IMR-90 (cell line): ENCODE results near the gene MYOCD. TPM values are rescaled to one million over a fixed set of nuclear protein-coding genes. Genes with fewer than 3 reads are reported as not detected.
A peak's percentile ranks its signal among the peaks of the same experiment; 100 is the strongest.

Source experiments
- ATAC-seq: fragments of 200-7000 bp; cut with Tn5 transposase; 2 replicates; pipeline ENCODE4 v1.9.1; 2020; ENCODE audit warnings: low read depth, mild to moderate bottlenecking, moderate library complexity
- BruUV-seq: library from RNA; stranded (reverse); fragments of 400-500 nt; replicated peaks from 2 replicates; lab custom pipeline; 2021; lab: Mats Ljungman, UMichigan
- CTCF ChIA-PET: fragments of 300-600 bp; formaldehyde crosslinking; extraction: SDS; loops from one replicate; lab custom pipeline; 2021; ENCODE audit warnings: antibody characterized with exemption; lab: Yijun Ruan, JAX
- POLR2A ChIA-PET: fragments of 300-600 bp; sonication (Branson Sonifier 250); formaldehyde crosslinking; loops from one replicate; lab custom pipeline; 2022; ENCODE audit warnings: antibody characterized with exemption; ENCODE audit not compliant: unreplicated experiment; lab: Charles Lee
- DNase-seq: peaks from one replicate; pipeline ENCODE4 v3.0.0; 2013
- H2AFZ ChIP-seq: replicated peaks from 2 replicates; pipeline ENCODE3; 2013; ENCODE audit warnings: low read length, mild to moderate bottlenecking; ENCODE audit not compliant: poor library complexity
- H2AK5ac ChIP-seq: 2 replicates; pipeline ENCODE4 v1.6.1; 2013; ENCODE audit warnings: low read depth, low read length, inconsistent platforms
- H2AK9ac ChIP-seq: replicated peaks from 2 replicates; pipeline ENCODE3; 2013; ENCODE audit warnings: mild to moderate bottlenecking, low read depth, low read length, moderate library complexity; ENCODE audit not compliant: poor library complexity
- H2BK120ac ChIP-seq: 2 replicates; pipeline ENCODE4 v1.6.1; 2013; ENCODE audit warnings: low read depth, low read length, inconsistent platforms
- H2BK15ac ChIP-seq: 3 replicates; pipeline ENCODE4 v1.6.1; 2013; ENCODE audit warnings: low read depth, low read length, inconsistent platforms
- H2BK20ac ChIP-seq: 2 replicates; pipeline ENCODE4 v1.6.1; 2013; ENCODE audit warnings: low read depth, mild to moderate bottlenecking, inconsistent platforms, low read length, moderate library complexity
- H2BK5ac ChIP-seq: 2 replicates; pipeline ENCODE4 v1.6.1; 2013; ENCODE audit warnings: mild to moderate bottlenecking, low read depth, low read length, inconsistent platforms; ENCODE audit not compliant: poor library complexity, severe bottlenecking
- H3K14ac ChIP-seq: replicated peaks from 2 replicates; pipeline ENCODE4 v1.6.1; 2013; ENCODE audit warnings: low read depth, low read length, inconsistent platforms
- H3K18ac ChIP-seq: 2 replicates; pipeline ENCODE4 v1.6.1; 2013; ENCODE audit warnings: low read depth, low read length, control low read depth
- H3K23ac ChIP-seq: 2 replicates; pipeline ENCODE4 v1.6.1; 2013; ENCODE audit warnings: low read depth, low read length, inconsistent platforms
- H3K27ac ChIP-seq: 2 replicates; pipeline ENCODE4 v1.5.1; 2013; ENCODE audit warnings: mild to moderate bottlenecking, control low read depth, low read length; ENCODE audit not compliant: insufficient read depth
- H3K27me3 ChIP-seq: 2 replicates; pipeline ENCODE4 v1.6.1; 2013; ENCODE audit warnings: low read length; ENCODE audit not compliant: control insufficient read depth, insufficient read depth
- H3K36me3 ChIP-seq: 2 replicates; pipeline ENCODE4 v1.6.1; 2013; ENCODE audit warnings: low read length, mixed read lengths; ENCODE audit not compliant: control insufficient read depth, insufficient read depth
- H3K4ac ChIP-seq: 2 replicates; pipeline ENCODE4 v1.6.1; 2013; ENCODE audit warnings: low read depth, low read length, inconsistent platforms
- H3K4me1 ChIP-seq: 2 replicates; pipeline ENCODE4 v1.6.1; 2013; ENCODE audit warnings: low read length, mixed read lengths; ENCODE audit not compliant: control insufficient read depth, insufficient read depth
- H3K4me2 ChIP-seq: 2 replicates; pipeline ENCODE4 v1.6.1; 2013; ENCODE audit warnings: low read depth, mild to moderate bottlenecking, control low read depth, low read length, moderate library complexity
- H3K4me3 ChIP-seq: 2 replicates; pipeline ENCODE4 v1.5.1; 2013; ENCODE audit warnings: low read depth, mild to moderate bottlenecking, control low read depth, low read length, moderate library complexity; ENCODE audit not compliant: insufficient read depth
- H3K56ac ChIP-seq: 2 replicates; pipeline ENCODE4 v1.6.1; 2013; ENCODE audit warnings: low read length, inconsistent platforms; ENCODE audit not compliant: insufficient read depth; ENCODE audit errors: extremely low read depth
- H3K79me1 ChIP-seq, 2 experiments: 2 replicates each; pipeline ENCODE4 v1.6.1; 2013; ENCODE audit warnings: low read length in 2 of 2, inconsistent platforms in 1 of 2, low read depth in 1 of 2
- H3K9ac ChIP-seq: 2 replicates; pipeline ENCODE4 v1.6.1; 2013; ENCODE audit warnings: low read depth, low read length, control low read depth
- H3K9me1 ChIP-seq: 2 replicates; pipeline ENCODE4 v1.6.1; 2013; ENCODE audit warnings: low read length, inconsistent platforms; ENCODE audit not compliant: insufficient read depth
- H3K9me3 ChIP-seq: 2 replicates; pipeline ENCODE4 v1.6.1; 2013; ENCODE audit warnings: low read length; ENCODE audit not compliant: control insufficient read depth, insufficient read depth
- H4K20me1 ChIP-seq: 2 replicates; pipeline ENCODE4 v1.6.1; 2013; ENCODE audit warnings: low read length, inconsistent platforms; ENCODE audit not compliant: insufficient read depth
- H4K5ac ChIP-seq: 2 replicates; pipeline ENCODE4 v1.6.1; 2013; ENCODE audit warnings: mild to moderate bottlenecking, low read depth, low read length, control low read depth
- H4K8ac ChIP-seq, 2 experiments: 2 replicates each; pipeline ENCODE4 v1.6.1; 2013; ENCODE audit warnings: low read depth in 2 of 2, low read length in 2 of 2, control low read depth in 1 of 2, inconsistent platforms in 1 of 2
- H4K91ac ChIP-seq: 2 replicates; pipeline ENCODE4 v1.6.1; 2013; ENCODE audit warnings: low read depth, low read length, inconsistent platforms; ENCODE audit not compliant: insufficient read depth
- CTCF ChIP-seq: conservative IDR thresholded peaks from 2 replicates; pipeline ENCODE4 v1.5.1; 2012; ENCODE audit warnings: mild to moderate bottlenecking, low read depth, low read length, improper control_type of control experiment
- FOS ChIP-seq: fragments of 150-350 bp; IDR thresholded peaks from 2 replicates; pipeline ENCODE4 v1.6.1; 2016; ENCODE audit warnings: low read depth, low read length
- MXI1 ChIP-seq: IDR thresholded peaks from 2 replicates; pipeline ENCODE4 v1.6.1; 2012; ENCODE audit warnings: low read depth, mild to moderate bottlenecking, low read length, moderate library complexity, borderline replicate concordance
- RCOR1 ChIP-seq: IDR thresholded peaks from 2 replicates; pipeline ENCODE4 v1.6.1; 2012; ENCODE audit warnings: mild to moderate bottlenecking, low read length, improper control_type of control experiment; ENCODE audit not compliant: insufficient replicate concordance
- RFX5 ChIP-seq: IDR thresholded peaks from 2 replicates; pipeline ENCODE4 v1.8.0; 2012; ENCODE audit warnings: low read depth, mild to moderate bottlenecking, low read length, moderate library complexity
- SMC3 ChIP-seq: fragments of 150-350 bp; IDR thresholded peaks from 2 replicates; pipeline ENCODE4 v1.6.1; 2016; ENCODE audit warnings: low read depth, mild to moderate bottlenecking, antibody characterized with exemption, low read length, moderate library complexity
- WGBS, 2 experiments: methylation state at CpG; one replicate each; pipeline versions ENCODE4 v1.1.5 to v1.1.7; 2013; ENCODE audit warnings: missing lambda C conversion rate in 2 of 2; ENCODE audit not compliant: insufficient read length in 1 of 2; ENCODE audit errors: extremely low coverage in 2 of 2; 5-methylcytosine and 5-hydroxymethylcytosine counted together
- dilution Hi-C: fragments of 300-500 bp; cut with HindIII; formaldehyde crosslinking; loops from one replicate; pipeline ENCODE4 v1.14.3; 2018; ENCODE audit warnings: low sequenced_read_pairs; ENCODE audit not compliant: unreplicated experiment
- in situ Hi-C: fragments of 300-500 bp; cut with MboI; formaldehyde crosslinking; loops from 3 replicates; pipeline ENCODE4 v1.14.3; 2019; ENCODE audit warnings: low sequenced_read_pairs, inconsistent platforms, mixed read lengths
- intact Hi-C: fragments of 100-400 bp; cut with micrococcal nuclease; formaldehyde crosslinking; loops from 2 replicates; pipeline ENCODE4 v1.10.0; 2022
- polyA plus RNA-seq, 3 experiments: library from polyadenylated mRNA; depleted of rRNA; stranded (reverse); fragments of >200 nt; gene quantifications; 2 replicates each; pipeline ENCODE4 v1.2.3, GENCODE V29; 2012; ENCODE audit warnings: low replicate concordance in 1 of 3
- total RNA-seq: library from RNA; depleted of rRNA; stranded (reverse); fragments of >200 nt; gene quantifications from 2 replicates; pipeline ENCODE4 v1.2.3, GENCODE V29; 2012
- TF ChIP-seq, protein P1 (sequence below): fragments of 150-350 bp; IDR thresholded peaks from 2 replicates; pipeline ENCODE4 v1.6.1; 2017; ENCODE audit warnings: mild to moderate bottlenecking, antibody characterized with exemption, low read length, low read depth
- TF ChIP-seq, protein P2 (sequence below): fragments of 150-350 bp; IDR thresholded peaks from 2 replicates; pipeline ENCODE4 v1.6.1; 2016; ENCODE audit warnings: low read depth, mild to moderate bottlenecking, low read length, moderate library complexity, borderline replicate concordance

The MYOCD gene
- total and polyA plus RNA-seq, 2 of the 4 experiments (the other 2 are of a cell fraction) = 10.6 to 20.1 TPM

GRCh38 chr17:12632785-12633184 lies 32.9 kb upstream of the MYOCD start:
- Histone ChIP-seq H2BK20ac (peak overlapping the region; percentile 36), H2AFZ (no peak overlapping the region), H3K79me1 (peaks cover 0 to 4% of the 10 kb centered on the region in 2 experiments; a peak in 1 of 4 replicates), H2AK9ac (no peak overlapping the region), H3K14ac (peak overlapping the region; percentile 57), H2BK120ac (peak overlapping the region; percentile 53; the same call in 1 of the 2 replicates), H3K56ac (no peak overlapping the region), H4K20me1 (no peaks in the 10 kb centered on the region), H3K9me1 (0 out of 2 replicates have a peak, but pooled peaks cover 3% of the 10 kb centered on the region), H3K9me3 (no peaks in the 10 kb centered on the region), H4K5ac (no peak overlapping the region), H3K23ac (no peak overlapping the region), H3K27me3 (no peaks in the 10 kb centered on the region), H4K8ac (no peak overlapping the region), H3K4ac (peak overlapping the region; percentile 54), H2BK15ac (peak overlapping the region; percentile 79; the same call in 2 of the 3 replicates), H3K4me3 (no peak overlapping the region), H3K9ac (no peak overlapping the region), H3K18ac (no peak overlapping the region), H2AK5ac (peak overlapping the region; percentile 18), H3K36me3 (no peaks in the 10 kb centered on the region), H3K27ac (no peak overlapping the region), H3K4me1 (peaks cover 8% of the 10 kb centered on the region), H3K4me2 (no peak overlapping the region), H2BK5ac (no peak overlapping the region), H4K91ac (peak overlapping the region; percentile 36)
- CTCF ChIA-PET = no interaction called here
- TF ChIP-seq FOS (no peak), RCOR1 (no peak), SMC3 (no peak), RFX5 (no peak), CTCF (no peak), MXI1 (no peak)
- TF ChIP-seq, protein P1, sequence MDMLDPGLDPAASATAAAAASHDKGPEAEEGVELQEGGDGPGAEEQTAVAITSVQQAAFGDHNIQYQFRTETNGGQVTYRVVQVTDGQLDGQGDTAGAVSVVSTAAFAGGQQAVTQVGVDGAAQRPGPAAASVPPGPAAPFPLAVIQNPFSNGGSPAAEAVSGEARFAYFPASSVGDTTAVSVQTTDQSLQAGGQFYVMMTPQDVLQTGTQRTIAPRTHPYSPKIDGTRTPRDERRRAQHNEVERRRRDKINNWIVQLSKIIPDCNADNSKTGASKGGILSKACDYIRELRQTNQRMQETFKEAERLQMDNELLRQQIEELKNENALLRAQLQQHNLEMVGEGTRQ = no peak
- TF ChIP-seq, protein P2, sequence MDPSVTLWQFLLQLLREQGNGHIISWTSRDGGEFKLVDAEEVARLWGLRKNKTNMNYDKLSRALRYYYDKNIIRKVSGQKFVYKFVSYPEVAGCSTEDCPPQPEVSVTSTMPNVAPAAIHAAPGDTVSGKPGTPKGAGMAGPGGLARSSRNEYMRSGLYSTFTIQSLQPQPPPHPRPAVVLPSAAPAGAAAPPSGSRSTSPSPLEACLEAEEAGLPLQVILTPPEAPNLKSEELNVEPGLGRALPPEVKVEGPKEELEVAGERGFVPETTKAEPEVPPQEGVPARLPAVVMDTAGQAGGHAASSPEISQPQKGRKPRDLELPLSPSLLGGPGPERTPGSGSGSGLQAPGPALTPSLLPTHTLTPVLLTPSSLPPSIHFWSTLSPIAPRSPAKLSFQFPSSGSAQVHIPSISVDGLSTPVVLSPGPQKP = no peak
- dilution Hi-C loops = no loop called here
- BruUV-seq = no TSS peak
- intact Hi-C loops = no loop called here
- POLR2A ChIA-PET = no interaction called here
- WGBS, 2 experiments = 96% methylated on average over 3 of the region's 5 CpGs; no CpG with 5 or more reads in 1 of the 2 experiments
- DNase-seq (no peak), ATAC-seq (no peak)
- in situ Hi-C loops = no loop called here
